Panc1 (cell line): ENCODE measurements around the gene ADD2. TPM values are rescaled to one million over a fixed set of nuclear protein-coding genes. Genes with fewer than 3 reads are reported as not detected.

Source experiments
- ATAC-seq: fragments of 200-7000 bp; cut with Tn5 transposase; 2 replicates; pipeline ENCODE4 v1.9.1; 2020; ENCODE audit warnings: mild to moderate bottlenecking, moderate library complexity
- BruUV-seq: library from RNA; stranded (reverse); fragments of 400-500 nt; replicated peaks from 2 replicates; lab custom pipeline; 2021; lab: Mats Ljungman, UMichigan
- CTCF ChIA-PET: fragments of 300-600 bp; sonication (Branson Sonifier 250); formaldehyde crosslinking; loops from one replicate; lab custom pipeline; 2022; ENCODE audit warnings: antibody characterized with exemption; lab: Charles Lee
- POLR2A ChIA-PET: fragments of 300-600 bp; sonication (Branson Sonifier 250); formaldehyde crosslinking; loops from one replicate; lab custom pipeline; 2022; ENCODE audit warnings: antibody characterized with exemption; lab: Charles Lee
- DNase-seq: peaks from one replicate; pipeline ENCODE4 v3.0.0-alpha.2; 2010; ENCODE audit warnings: low read depth, low spot score
- H3K27ac ChIP-seq: 2 replicates; pipeline ENCODE4 v1.5.1; 2011; ENCODE audit warnings: mild to moderate bottlenecking, low read length, inconsistent platforms
- H3K27me3 ChIP-seq: fragments of 200-500 bp; sonication (Bioruptor generic); 2 replicates; pipeline ENCODE4 v1.6.0; 2014; ENCODE audit warnings: low read length, inconsistent platforms; ENCODE audit not compliant: control insufficient read depth, insufficient read depth
- H3K36me3 ChIP-seq: fragments of 200-500 bp; sonication (Bioruptor generic); 2 replicates; pipeline ENCODE4 v1.5.1; 2014; ENCODE audit warnings: inconsistent platforms, mild to moderate bottlenecking, low read length, moderate library complexity; ENCODE audit not compliant: control insufficient read depth, insufficient read depth
- H3K4me1 ChIP-seq: 2 replicates; pipeline ENCODE4 v1.5.1; 2011; ENCODE audit warnings: inconsistent platforms, mild to moderate bottlenecking, low read length, moderate library complexity; ENCODE audit not compliant: control insufficient read depth, insufficient read depth
- H3K4me3 ChIP-seq, 2 experiments: 2 replicates each; pipeline ENCODE4 v1.5.1; 2011 to 2012; ENCODE audit warnings: low read depth in 2 of 2, low read length in 2 of 2, mild to moderate bottlenecking in 2 of 2, inconsistent platforms in 1 of 2, moderate library complexity in 1 of 2
- H3K9me3 ChIP-seq: fragments of 200-500 bp; sonication (Bioruptor generic); 2 replicates; pipeline ENCODE4 v1.5.1; 2014; ENCODE audit warnings: low read depth, mild to moderate bottlenecking, inconsistent platforms, low read length, moderate library complexity; ENCODE audit not compliant: control insufficient read depth, insufficient read depth
- CTCF ChIP-seq: fragments of 450-650 bp; IDR thresholded peaks from 2 replicates; pipeline ENCODE4 v1.5.1; 2017; ENCODE audit warnings: mild to moderate bottlenecking
- POLR2AphosphoS5 ChIP-seq: IDR thresholded peaks from 2 replicates; pipeline ENCODE4 v1.6.1; 2012; ENCODE audit warnings: mild to moderate bottlenecking, low read depth, low read length, moderate library complexity
- REST ChIP-seq, 2 experiments: IDR thresholded peaks; 2 replicates each; pipeline ENCODE4 v1.6.1; 2011 to 2012; ENCODE audit warnings: low read depth in 2 of 2, control low read depth in 1 of 2, low read length in 1 of 2, mild to moderate bottlenecking in 1 of 2, moderate library complexity in 1 of 2; ENCODE audit not compliant: insufficient read depth in 1 of 2
- SIN3A ChIP-seq: IDR thresholded peaks from 2 replicates; pipeline ENCODE4 v1.6.1; 2012; ENCODE audit warnings: low read depth, mild to moderate bottlenecking, low read length, moderate library complexity, borderline replicate concordance; ENCODE audit not compliant: insufficient read depth
- TCF7L2 ChIP-seq: IDR thresholded peaks from 2 replicates; pipeline ENCODE4 v1.6.1; 2011; ENCODE audit warnings: mild to moderate bottlenecking, low read depth, low read length, inconsistent platforms
- in situ Hi-C: cut with HindIII; loops from 2 replicates; pipeline ENCODE4 v1.10.0; 2016; ENCODE audit warnings: low sequenced_read_pairs, low pct_unique_long_range_greater_than_20kb
- intact Hi-C: fragments of 100-400 bp; cut with micrococcal nuclease; formaldehyde crosslinking; loops from one replicate; pipeline ENCODE4 v1.10.0; 2022; ENCODE audit not compliant: unreplicated experiment
- total RNA-seq: library from RNA; stranded (reverse); gene quantifications from one replicate; pipeline ENCODE4 v1.2.1, GENCODE V29; 2021; ENCODE audit not compliant: unreplicated experiment

The ADD2 gene
- total RNA-seq, 1 experiment from 2014 or later = 0.26 TPM

DNA sequence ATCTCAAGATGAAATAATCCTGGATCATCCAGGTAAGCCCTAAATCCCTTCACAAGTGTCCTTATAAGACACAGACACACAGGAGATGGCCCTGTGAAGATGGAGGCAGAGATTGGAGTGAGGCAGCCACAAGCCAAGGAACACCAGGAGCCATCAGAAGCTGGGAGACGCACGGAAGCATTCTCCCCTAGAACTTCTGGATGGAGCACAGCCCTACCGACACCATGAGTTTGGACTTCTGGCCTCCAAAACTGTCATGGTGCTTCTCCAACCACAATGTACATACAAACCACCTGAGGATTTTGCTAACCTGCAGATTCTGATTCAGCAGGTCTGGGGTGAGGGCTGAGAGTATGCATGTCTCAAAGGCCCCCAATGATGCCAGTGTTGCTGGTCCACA lies 42.5 kb downstream of the ADD2 start:
- Histone ChIP-seq H3K4me1 (no peaks in the 10 kb centered on the region), H3K9me3 (no peaks in the 10 kb centered on the region), H3K27me3 (no peaks in the 10 kb centered on the region; the same call in 1 of the 2 replicates), H3K4me3 (no peak overlapping the region), H3K36me3 (no peaks in the 10 kb centered on the region), H3K27ac (no peak overlapping the region)
- POLR2A ChIA-PET = no interaction called here
- intact Hi-C loops (no loop called here), in situ Hi-C loops (no loop called here)
- TF ChIP-seq SIN3A (no peak), REST (IDR thresholded peaks at IDR 0.05; ENCODE audit: insufficient read depth in 1 of 2, low read depth in 2 of 2, low read length in 1 of 2) (no peak), POLR2AphosphoS5 (no peak), CTCF (no peak), TCF7L2 (no peak)
- ATAC-seq (no peak), DNase-seq (no peak)
- BruUV-seq = no TSS peak
- CTCF ChIA-PET = no interaction called here

DNA sequence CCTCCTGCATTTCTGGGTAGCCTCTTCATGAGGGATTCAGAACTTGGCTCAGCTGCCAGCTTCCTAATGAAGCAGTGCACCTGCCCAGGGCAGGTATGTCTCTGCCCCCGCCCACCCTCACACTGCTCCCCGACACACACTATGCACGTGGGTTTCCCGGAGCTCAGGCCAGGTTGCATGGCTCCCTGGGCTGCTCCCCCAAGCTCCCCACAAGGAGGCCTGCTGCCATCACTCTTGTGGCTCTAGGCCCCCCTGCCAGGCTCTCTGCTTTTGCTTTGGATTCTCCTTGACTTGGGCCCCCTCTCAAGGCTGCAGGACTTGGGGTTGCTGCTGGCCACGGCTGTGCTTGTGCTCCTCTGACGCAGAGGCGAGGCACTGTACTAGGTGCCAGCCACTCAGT lies 43.6 kb downstream of the ADD2 start:
- Histone ChIP-seq H3K4me1 (no peaks in the 10 kb centered on the region), H3K36me3 (no peaks in the 10 kb centered on the region), H3K27ac (no peak overlapping the region), H3K27me3 (no peaks in the 10 kb centered on the region; the same call in 1 of the 2 replicates), H3K9me3 (no peaks in the 10 kb centered on the region), H3K4me3 (no peak overlapping the region)
- intact Hi-C loops = no loop called here
- no peak for DNase-seq
- TF ChIP-seq TCF7L2 (no peak), POLR2AphosphoS5 (no peak), REST (IDR thresholded peaks at IDR 0.05; ENCODE audit: insufficient read depth in 1 of 2, low read depth in 2 of 2, low read length in 1 of 2) (no peak), SIN3A (no peak), CTCF (no peak)
- ChIA-PET POLR2A (no interaction called here), CTCF (no interaction called here)
- ATAC-seq = no peak
- BruUV-seq = no TSS peak
- in situ Hi-C loops = no loop called here
